ENCODE measurements around the gene KCNIP2. TPM values are rescaled to one million over a fixed set of nuclear protein-coding genes. Genes with fewer than 3 reads are reported as not detected.
"Not testable (repeated sequence)": the region's sequence is repeated elsewhere in the genome, so short reads cannot be mapped to it uniquely, and the experiment has no call there.

Gene KCNIP2
- total RNA-seq, 1 experiment from 2014 or later: 8.5 TPM

DNA sequence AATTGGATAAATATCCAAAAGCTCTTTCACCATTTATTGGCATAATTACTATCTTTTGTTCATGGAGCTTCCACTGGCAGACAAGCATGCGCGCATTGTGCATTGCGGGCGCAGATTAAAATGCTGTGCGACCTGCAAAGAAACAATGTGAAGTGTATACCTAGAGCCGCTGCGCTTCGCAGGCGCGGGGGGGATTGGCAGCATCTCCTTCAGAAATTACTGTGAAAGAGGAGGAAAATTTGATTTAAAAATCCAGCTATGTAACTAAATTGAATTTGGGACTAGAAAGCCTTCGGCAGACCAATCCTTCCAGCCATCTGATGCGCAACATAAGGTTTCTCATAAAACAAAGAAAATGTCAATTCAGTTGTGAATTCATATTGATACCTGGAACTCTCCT, 50.1 kb downstream of the KCNIP2 start:
- Histone ChIP-seq H3K4me1 (ENCODE audit: control insufficient read depth in 1 of 2, insufficient read depth in 2 of 2, low read length in 2 of 2) (no peaks in the 10 kb centered on the region), H3K36me3 (ENCODE audit: control insufficient read depth in 1 of 2, insufficient read depth in 2 of 2, low read length in 2 of 2) (peaks cover 68 to 78% of the 10 kb centered on the region in 2 experiments), H2AFZ (ENCODE audit: low read depth, low read length, poor library complexity, severe bottlenecking) (no peak overlapping the region), H3K9me2 (ENCODE audit: insufficient read depth) (no peaks in the 10 kb centered on the region), H3K9me3 (ENCODE audit: control insufficient read depth in 1 of 2, insufficient read depth in 1 of 2, low read depth in 1 of 2, low read length in 2 of 2) (no peaks in the 10 kb centered on the region), H3K9ac (ENCODE audit: low read length) (no peak overlapping the region), H3K4me3 (replicated peaks in 1 of 2; ENCODE audit: low read depth in 1 of 2, low read length in 2 of 2) (no peak overlapping the region), H3K27me3 (ENCODE audit: insufficient read depth, low read length) (no peaks in the 10 kb centered on the region), H4K20me1 (ENCODE audit: insufficient read depth) (peaks cover 5% of the 10 kb centered on the region; the same call in 1 of the 2 replicates), H3K4me2 (ENCODE audit: low read length) (no peak overlapping the region), H3K79me2 (ENCODE audit: insufficient read depth, low read length) (peaks cover 74% of the 10 kb centered on the region), H3K27ac (ENCODE audit: low read depth, low read length) (no peak overlapping the region)
- CTCF ChIA-PET: interaction anchor here (1.0 kb wide), 1 partner anchor 12 kb away, joined by 3 read pairs; no protein-coding TSS in a partner anchor
- BruUV-seq (replicated peaks): no TSS peak
- POLR2A ChIA-PET: no interaction called here
- ATAC-seq (no peak), DNase-seq (ENCODE audit: low read depth, low spot score) (no peak)
- intact Hi-C loops (cut with micrococcal nuclease): no loop called here
- RAD21 ChIA-PET (ENCODE audit: low non-redundant PET in 1 of 2, low total read pairs in 2 of 2, uncharacterized antibody in 2 of 2, unreplicated experiment in 2 of 2): no interaction called here
- no peak for TF ChIP-seq FOSL1 (IDR thresholded peaks at IDR 0.05; ENCODE audit: low read depth)
- TF ChIP-seq JUND (IDR thresholded peaks at IDR 0.05): no peak
- TF ChIP-seq SRF (IDR thresholded peaks at IDR 0.05; ENCODE audit: low read depth): no peak
- no peak for TF ChIP-seq ZFX (IDR thresholded peaks at IDR 0.05)

DNA sequence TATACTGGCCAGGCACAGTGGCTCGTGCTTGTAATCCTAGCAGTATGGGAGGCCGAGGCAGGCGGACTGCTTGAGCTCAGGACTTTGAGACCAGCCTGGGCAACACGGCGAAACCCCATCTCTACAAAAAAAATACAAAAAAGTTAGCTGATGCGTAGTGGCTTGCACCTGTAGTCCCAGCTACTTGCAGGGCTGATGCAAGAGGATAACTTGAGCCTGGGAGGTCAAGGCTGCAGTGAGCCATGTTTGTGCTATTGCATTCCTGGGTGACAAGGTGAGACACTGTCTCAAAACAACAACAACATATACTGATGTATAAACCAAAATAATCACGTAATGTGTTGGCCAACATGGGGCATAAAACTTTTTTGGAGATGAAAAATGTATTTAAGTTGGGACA, 53.9 kb downstream of the KCNIP2 start:
- Histone ChIP-seq H3K9me3 (ENCODE audit: control insufficient read depth in 1 of 2, insufficient read depth in 1 of 2, low read depth in 1 of 2, low read length in 2 of 2) (no peaks in the 10 kb centered on the region), H3K4me2 (ENCODE audit: low read length) (no peak overlapping the region), H2AFZ (ENCODE audit: low read depth, low read length, poor library complexity, severe bottlenecking) (no peak overlapping the region), H3K4me3 (replicated peaks in 1 of 2; ENCODE audit: low read depth in 1 of 2, low read length in 2 of 2) (no peak overlapping the region), H4K20me1 (ENCODE audit: insufficient read depth) (0 out of 2 replicates have a peak, but pooled peaks cover 4% of the 10 kb centered on the region), H3K4me1 (ENCODE audit: control insufficient read depth in 1 of 2, insufficient read depth in 2 of 2, low read length in 2 of 2) (peaks cover 0 to 1% of the 10 kb centered on the region in 2 experiments; a peak in 1 of 4 replicates), H3K27ac (ENCODE audit: low read depth, low read length) (no peak overlapping the region), H3K9me2 (ENCODE audit: insufficient read depth) (no peaks in the 10 kb centered on the region), H3K36me3 (ENCODE audit: control insufficient read depth in 1 of 2, insufficient read depth in 2 of 2, low read length in 2 of 2) (peaks cover 57 to 74% of the 10 kb centered on the region in 2 experiments), H3K27me3 (ENCODE audit: insufficient read depth, low read length) (no peaks in the 10 kb centered on the region), H3K79me2 (ENCODE audit: insufficient read depth, low read length) (peaks cover 40% of the 10 kb centered on the region), H3K9ac (ENCODE audit: low read length) (no peak overlapping the region)
- ATAC-seq (no peak), DNase-seq (ENCODE audit: low read depth, low spot score) (no peak)
- POLR2A ChIA-PET: no interaction called here
- CTCF ChIA-PET: interaction anchor here (0.7 to 0.9 kb wide), 2 partner anchors 9 to 317 kb away, joined by 3 to 4 read pairs; no protein-coding TSS in a partner anchor
- no TSS peak for BruUV-seq (replicated peaks)
- TF ChIP-seq, protein P1, sequence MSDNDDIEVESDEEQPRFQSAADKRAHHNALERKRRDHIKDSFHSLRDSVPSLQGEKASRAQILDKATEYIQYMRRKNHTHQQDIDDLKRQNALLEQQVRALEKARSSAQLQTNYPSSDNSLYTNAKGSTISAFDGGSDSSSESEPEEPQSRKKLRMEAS (IDR thresholded peaks at IDR 0.05): no peak
- TF ChIP-seq, protein P2, sequence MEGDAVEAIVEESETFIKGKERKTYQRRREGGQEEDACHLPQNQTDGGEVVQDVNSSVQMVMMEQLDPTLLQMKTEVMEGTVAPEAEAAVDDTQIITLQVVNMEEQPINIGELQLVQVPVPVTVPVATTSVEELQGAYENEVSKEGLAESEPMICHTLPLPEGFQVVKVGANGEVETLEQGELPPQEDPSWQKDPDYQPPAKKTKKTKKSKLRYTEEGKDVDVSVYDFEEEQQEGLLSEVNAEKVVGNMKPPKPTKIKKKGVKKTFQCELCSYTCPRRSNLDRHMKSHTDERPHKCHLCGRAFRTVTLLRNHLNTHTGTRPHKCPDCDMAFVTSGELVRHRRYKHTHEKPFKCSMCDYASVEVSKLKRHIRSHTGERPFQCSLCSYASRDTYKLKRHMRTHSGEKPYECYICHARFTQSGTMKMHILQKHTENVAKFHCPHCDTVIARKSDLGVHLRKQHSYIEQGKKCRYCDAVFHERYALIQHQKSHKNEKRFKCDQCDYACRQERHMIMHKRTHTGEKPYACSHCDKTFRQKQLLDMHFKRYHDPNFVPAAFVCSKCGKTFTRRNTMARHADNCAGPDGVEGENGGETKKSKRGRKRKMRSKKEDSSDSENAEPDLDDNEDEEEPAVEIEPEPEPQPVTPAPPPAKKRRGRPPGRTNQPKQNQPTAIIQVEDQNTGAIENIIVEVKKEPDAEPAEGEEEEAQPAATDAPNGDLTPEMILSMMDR (IDR thresholded peaks at IDR 0.05 in 2 of 3, conservative IDR thresholded peaks at IDR 0.05 in 1 of 3; ENCODE audit: borderline replicate concordance in 1 of 3, insufficient read depth in 1 of 3, low read depth in 2 of 3, low read length in 2 of 3): no peak
- RAD21 ChIA-PET (ENCODE audit: low non-redundant PET in 1 of 2, low total read pairs in 2 of 2, uncharacterized antibody in 2 of 2, unreplicated experiment in 2 of 2): no interaction called here
- intact Hi-C loops (cut with micrococcal nuclease): no loop called here

DNA sequence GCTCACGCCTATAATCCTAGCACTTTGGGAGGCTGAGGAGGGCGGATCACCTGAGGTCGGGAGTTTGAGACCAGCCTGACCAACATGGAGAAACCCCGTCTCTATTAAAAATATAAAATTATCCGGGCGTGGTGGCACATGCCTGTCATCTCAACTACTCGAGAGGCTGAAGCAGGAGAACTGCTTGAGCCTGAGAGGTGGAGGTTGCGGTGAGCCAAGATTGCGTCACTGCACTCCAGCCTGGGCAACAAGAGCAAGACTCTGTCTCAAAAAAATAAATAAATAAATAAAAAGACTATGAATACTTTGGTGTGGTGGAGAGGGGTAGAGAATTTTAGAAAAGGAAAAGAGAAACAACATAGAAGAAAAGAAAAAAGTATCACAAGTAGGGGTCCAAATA, 54.4 kb downstream of the KCNIP2 start:
- BruUV-seq (replicated peaks); H2AFZ ChIP-seq (ENCODE audit: low read depth, low read length, poor library complexity, severe bottlenecking); intact Hi-C loops (cut with micrococcal nuclease); H3K27me3 ChIP-seq (ENCODE audit: insufficient read depth, low read length); ATAC-seq; H3K9me2 ChIP-seq (ENCODE audit: insufficient read depth); RAD21 ChIA-PET (ENCODE audit: low non-redundant PET in 1 of 2, low total read pairs in 2 of 2, uncharacterized antibody in 2 of 2, unreplicated experiment in 2 of 2); H3K4me3 ChIP-seq (replicated peaks in 1 of 2; ENCODE audit: low read depth in 1 of 2, low read length in 2 of 2); H3K4me2 ChIP-seq (ENCODE audit: low read length); H3K27ac ChIP-seq (ENCODE audit: low read depth, low read length); H4K20me1 ChIP-seq (ENCODE audit: insufficient read depth); DNase-seq (ENCODE audit: low read depth, low spot score); H3K9ac ChIP-seq (ENCODE audit: low read length); H3K4me1 ChIP-seq (ENCODE audit: control insufficient read depth in 1 of 2, insufficient read depth in 2 of 2, low read length in 2 of 2); POLR2A ChIA-PET; H3K9me3 ChIP-seq (ENCODE audit: control insufficient read depth in 1 of 2, insufficient read depth in 1 of 2, low read depth in 1 of 2, low read length in 2 of 2): not testable (repeated sequence)
- CTCF ChIA-PET: interaction anchor here (0.9 kb wide), 1 partner anchor 8 kb away, joined by 4 read pairs; no protein-coding TSS in a partner anchor
- peaks cover 35% of the 10 kb centered on the region for H3K79me2 ChIP-seq (ENCODE audit: insufficient read depth, low read length)
- H3K36me3 ChIP-seq (ENCODE audit: control insufficient read depth in 1 of 2, insufficient read depth in 2 of 2, low read length in 2 of 2): peaks cover 53 to 70% of the 10 kb centered on the region in 2 experiments

Measured in HCT116 (cell line).